Right renal cortex interstitium (tissue), 3 donors: ENCODE results near the gene SRC. TPM values are rescaled to one million over a fixed set of nuclear protein-coding genes. Genes with fewer than 3 reads are reported as not detected.

Experiments
- DNase-seq, 3 donors: peaks; one replicate each; pipeline ENCODE4 v3.0.0-alpha.2; 2013; ENCODE audit warnings: low read depth in 3 of 3, low spot score in 2 of 3
- polyA plus RNA-seq, 3 donors: library from polyadenylated mRNA; unstranded; fragments of 120-200 nt; gene quantifications; one replicate each; pipeline ENCODE4 v1.2.1, GENCODE V29; 2013; ENCODE audit not compliant: insufficient read length in 3 of 3

SRC gene
- polyA plus RNA-seq, 3 donors, result 43.5 to 58.9 (median 48.1) TPM

DNA sequence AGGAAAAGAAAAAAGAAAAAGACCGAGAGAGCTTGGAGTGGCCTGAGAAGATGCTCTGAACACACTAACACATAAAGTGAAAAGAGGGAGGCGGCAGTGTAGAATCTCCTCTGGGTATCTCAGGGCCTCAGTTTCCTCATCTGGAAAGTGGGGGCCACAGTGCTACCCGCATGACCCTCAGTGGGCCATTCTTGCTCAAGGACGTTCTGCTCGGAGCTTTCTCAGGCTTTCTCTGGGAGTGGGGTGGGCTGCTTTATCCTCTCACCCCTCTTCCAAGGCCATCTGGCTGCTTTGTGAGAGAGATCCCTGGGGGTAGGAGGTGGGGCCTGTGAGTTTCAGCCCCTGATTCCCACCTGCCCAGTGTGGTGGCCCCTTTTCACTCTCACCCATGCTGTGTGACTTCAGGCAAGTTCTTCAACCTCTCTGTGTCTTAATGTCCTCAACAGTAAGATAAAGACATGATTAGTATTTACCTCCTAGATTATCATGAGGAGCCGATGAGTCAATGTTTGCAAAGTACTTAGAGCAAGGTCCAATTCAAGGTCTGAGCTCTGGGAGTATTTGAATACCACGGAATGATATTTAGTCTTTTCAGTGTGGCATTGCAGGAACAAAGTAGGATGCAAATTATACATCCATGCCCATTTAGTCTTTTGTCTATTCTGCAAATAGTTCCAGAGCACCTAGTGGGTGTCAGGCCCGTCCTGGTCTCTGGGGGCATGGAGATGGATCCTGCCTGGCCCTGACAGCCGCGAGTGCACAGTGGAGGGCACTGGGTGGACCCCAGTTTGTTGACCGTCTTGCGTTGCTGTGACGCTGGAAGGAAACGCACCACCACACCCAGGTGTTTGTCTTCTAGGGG is 34.3 kb downstream of the SRC start:
- no peak for DNase-seq

DNA sequence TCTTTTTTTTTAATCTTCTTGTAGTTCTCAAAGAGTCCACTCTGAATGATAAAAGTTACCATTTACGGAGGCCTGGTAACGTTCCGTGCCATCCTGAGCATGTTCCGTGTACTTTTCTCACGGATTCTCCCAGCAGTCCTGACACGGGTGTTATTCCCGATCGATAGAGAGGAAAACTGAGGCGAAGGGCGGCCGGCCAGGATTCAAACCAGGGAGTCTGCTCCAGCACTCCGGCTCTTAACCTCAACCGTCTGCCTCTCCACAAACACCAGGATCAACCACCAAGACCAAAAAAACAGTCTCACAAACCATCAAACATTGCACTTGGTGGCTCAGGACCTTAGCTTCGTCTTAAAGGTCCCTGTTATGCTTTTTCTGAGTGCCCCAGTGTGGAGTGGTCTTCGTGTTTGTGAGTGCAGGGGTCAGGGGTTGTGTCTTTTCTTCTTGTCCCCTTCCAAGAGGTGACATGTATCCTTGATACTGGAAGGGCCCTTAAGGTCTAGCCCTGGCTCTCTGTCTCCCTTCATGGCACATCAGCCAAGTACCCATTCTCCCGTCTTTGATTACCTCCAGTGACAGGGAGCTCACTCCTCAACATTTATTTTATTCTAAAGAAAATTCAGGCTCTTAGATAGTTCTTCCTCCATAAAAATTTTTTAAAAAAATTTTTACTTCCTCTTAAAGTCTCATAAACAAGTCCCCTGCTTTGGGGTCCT is 35.1 kb downstream of the SRC start:
- no peak for DNase-seq

DNA sequence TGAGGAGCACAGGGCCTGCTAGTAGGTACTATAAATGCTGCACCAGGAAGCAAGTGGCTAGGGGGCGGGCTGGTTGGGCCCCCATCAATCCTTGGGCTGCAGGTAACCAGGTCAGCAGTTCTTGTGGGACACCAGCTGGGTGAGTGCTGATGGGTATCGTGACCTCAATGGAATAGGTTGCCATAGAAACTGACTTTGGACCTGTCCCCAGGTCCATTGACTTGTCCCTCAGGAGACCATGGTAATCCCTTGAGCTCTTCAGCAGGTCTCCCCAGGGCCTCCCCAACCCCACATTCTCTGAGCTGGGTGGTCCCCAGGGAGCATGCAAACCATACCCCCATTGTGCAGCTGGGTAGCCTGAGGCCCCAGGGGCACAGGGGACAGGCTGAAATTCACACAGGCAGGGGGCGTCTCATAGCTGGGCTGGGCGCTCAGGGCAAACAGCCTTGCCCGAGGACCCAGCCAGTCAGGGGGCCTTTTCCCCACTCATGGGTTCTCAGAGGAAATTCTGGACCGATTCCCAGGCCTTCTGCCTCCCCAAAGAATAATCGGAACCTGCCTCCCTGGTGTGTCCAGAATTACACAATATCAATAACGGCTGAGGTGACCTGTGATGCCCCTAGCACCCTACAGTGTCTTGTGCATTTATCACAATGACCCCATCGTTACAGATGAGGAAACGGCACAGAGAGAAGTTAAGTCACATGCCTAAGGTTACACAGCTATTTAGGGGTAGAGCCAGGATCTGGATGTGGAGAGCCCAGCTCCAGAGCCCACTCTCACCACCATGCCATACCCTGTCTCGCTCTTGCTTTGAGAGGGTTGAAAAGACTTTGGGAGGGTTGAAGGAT is 35.9 kb downstream of the SRC start:
- no peak for DNase-seq

GRCh38 chr20:37382482-37383120 is 36.7 kb downstream of the SRC start:
- DNase-seq, result no peak

DNA sequence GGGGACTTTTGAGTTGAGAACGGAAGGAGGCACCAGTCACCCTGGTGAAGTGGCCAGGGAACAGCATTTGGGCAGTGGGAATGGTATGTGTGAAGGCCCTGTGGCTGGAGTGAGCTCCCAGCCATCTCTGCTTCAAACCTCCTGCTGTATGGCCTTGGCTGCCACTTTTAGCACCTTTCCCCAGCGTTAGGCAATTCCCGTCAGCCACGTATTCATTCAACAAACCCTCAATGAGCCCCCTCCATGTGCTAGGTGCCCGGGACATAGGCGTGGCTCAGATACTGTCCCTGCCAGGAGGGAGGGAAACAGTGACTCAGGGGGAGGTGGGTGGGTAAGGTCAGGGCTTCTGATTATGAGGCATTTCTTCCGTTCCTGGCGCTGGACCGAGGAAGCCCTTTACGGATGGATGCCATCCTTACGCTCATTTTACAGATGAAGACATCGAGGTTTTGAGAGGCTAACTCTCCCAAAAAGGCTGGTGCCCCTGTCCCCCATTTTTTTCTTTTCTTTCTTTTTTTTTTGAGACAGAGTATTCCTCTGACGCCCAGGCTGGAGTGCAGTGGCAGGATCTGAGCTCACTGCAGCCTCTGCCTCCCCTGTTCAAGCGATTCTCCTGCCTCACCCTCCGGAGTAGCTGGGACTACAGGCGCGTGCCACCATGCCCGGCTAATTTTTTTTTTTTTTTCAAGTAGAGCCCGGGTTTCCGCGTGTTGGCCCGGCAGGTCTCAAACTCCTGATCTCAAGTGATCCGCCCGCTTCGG is 37.5 kb downstream of the SRC start:
- no peak for DNase-seq

- DNase-seq, result no peak
Measured at GRCh38 chr20:37384683-37385174, 38.8 kb downstream of the SRC start.

- no peak for DNase-seq
Measured at GRCh38 chr20:37385176-37385575, 39.2 kb downstream of the SRC start.

- no peak for DNase-seq
Measured at GRCh38 chr20:37385659-37386504, 39.9 kb downstream of the SRC start.

DNA sequence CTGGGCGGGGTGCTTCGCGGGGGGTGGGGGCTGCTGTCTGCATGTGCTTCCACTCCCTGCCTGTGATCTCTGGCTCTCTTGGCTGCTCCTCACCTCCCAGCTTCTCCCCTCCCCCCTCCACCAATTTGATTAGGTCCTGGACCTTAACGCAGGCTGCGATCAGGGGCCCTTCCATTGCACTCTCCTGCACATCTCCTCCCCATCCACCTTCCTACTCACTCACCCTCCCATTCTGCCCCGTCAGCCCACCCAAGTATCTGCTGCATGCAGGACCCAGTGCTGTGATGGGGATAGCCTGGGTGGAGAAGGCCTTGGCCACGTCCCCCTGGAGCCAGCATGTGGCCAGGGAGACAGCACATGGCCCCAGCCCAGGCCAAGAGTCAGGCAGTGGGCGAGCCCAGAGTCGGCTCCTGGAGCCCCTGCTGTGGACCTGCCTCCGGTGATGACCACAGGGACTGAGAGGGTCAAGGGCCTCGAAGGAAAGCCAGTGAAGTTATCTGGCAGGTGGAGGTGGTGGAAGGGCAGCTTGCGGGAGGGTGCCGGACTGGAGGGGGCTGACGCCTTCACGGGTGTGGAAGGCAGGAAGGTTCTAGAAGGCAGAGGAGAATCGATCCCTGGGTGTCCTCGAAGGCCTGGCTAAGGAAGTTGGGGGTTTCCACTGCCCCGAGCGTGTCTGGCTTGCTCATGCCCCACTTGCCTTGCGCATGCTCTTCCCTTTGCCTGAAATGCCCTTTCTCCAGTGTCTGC is 40.7 kb downstream of the SRC start:
- DNase-seq, result no peak

GRCh38 chr20:37387519-37388269 is 41.8 kb downstream of the SRC start:
- DNase-seq, result no peak

DNA sequence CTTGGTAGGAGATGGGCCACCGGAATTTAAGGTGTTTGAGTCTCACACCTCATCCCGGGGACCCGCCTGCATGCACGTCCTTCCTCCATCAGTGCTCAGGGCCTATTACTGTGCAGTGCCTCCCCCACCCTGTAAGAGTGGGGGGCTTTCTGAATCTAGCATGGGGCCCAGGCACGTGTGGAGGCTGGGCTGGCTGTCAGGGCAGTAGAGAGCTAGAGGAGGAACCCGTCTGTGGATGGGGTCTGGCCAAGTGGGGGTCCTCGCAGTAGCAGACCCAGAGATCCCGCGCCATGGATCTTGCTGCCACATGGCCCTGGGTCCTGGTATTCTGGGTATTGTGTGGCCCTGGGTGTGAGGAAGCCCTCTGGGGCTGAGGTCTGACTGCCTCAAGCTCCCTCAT is 42.9 kb downstream of the SRC start:
- no peak for DNase-seq

DNA sequence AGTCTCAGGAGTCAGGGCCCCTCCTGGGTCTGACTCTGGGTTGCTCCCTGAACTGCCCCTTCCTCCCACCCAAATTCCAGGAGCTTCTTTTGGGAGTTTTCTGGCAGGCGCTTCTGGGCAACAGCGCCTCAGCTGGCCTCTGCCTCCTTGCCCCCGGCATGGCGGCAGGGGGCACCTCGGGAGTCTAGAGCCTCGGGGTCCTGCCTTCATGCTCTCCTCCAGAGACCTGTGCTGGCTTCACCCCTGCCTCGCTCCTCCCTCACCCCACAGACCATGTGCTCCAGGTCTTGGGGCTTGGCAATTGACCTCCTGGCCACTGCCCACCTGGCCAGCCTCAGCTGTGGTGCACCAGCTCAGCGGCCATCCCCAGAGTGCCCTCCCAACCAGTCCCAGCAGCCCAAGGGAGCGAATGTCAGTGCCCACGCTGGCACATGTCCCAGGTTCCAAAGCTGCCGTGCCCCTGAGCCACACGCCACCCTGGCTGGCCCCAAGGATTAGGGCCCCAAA is 43.4 kb downstream of the SRC start:
- no peak for DNase-seq

GRCh38 chr20:37389844-37390275 is 43.9 kb downstream of the SRC start:
- DNase-seq, result no peak

- no peak for DNase-seq
Measured at GRCh38 chr20:37390503-37390890, 44.6 kb downstream of the SRC start.

GRCh38 chr20:37390891-37391525 is 45.1 kb downstream of the SRC start:
- no peak for DNase-seq

DNA sequence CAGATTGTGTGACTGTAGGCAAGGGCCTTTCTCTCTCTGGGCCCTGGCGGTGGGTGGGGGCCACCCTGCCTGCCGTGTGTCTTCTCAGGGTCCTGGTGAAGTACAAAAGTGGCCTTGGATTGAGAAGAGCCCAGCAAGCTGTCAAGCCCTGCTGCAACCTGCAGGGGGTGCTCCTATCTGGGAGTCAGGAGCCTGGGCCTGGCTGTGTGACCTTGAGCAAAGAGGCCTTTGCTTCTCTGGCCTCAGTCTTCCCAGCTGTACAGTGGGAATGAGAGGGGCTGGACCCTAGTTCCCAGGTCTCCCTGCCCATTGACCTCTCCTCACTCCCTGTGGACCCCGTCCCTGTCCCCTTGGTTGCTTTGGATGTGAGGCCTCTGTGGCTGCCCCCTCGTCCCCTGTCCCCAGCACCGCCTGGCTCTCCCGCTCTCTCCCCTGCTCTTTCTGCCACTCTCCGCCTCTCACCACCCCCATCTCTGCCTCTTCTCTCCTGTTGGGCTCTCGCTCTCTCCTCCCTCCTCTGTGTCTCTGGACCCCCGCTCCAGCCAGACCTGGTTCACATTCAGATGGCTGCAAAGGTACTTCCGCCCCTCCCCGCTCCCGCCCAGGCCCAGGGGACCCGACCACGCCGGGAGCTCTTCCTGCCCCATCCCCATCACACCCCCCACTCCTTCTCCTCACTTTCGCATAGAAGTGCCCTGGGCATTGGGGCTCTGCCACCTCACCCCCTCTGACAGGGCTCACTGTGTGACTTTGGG is 46.7 kb downstream of the SRC start:
- DNase-seq, result no peak
